ENCODE data around the gene WDR88.

Gene WDR88

DNA sequence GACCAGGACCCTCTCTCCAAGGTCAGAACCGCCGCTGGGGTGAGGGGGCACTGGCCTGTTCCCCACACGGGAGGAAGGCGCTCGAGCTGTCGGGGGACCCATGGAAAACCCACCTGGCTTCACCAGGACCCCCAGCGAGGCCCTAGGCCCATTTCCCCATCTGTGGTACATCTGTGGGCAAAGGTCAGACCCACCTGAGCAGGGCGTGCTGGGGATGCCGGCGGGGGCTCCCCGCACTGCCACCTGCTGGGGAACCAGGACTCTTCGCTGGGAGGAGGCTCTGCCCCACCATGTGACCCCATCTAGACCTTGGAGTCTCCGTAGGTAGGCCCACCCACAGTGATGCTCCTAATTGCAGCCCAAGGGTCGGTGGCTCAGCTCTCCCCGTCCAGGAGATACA is 511 bp downstream of the WDR88 start:
- DNase-seq (ENCODE audit: extremely low read depth, low read depth), result no peak
- TF ChIP-seq, protein P1, sequence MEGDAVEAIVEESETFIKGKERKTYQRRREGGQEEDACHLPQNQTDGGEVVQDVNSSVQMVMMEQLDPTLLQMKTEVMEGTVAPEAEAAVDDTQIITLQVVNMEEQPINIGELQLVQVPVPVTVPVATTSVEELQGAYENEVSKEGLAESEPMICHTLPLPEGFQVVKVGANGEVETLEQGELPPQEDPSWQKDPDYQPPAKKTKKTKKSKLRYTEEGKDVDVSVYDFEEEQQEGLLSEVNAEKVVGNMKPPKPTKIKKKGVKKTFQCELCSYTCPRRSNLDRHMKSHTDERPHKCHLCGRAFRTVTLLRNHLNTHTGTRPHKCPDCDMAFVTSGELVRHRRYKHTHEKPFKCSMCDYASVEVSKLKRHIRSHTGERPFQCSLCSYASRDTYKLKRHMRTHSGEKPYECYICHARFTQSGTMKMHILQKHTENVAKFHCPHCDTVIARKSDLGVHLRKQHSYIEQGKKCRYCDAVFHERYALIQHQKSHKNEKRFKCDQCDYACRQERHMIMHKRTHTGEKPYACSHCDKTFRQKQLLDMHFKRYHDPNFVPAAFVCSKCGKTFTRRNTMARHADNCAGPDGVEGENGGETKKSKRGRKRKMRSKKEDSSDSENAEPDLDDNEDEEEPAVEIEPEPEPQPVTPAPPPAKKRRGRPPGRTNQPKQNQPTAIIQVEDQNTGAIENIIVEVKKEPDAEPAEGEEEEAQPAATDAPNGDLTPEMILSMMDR (IDR thresholded peaks at IDR 0.05; ENCODE audit: low read depth, low read length), result no peak; the same call in 1 of the 2 replicates

DNA sequence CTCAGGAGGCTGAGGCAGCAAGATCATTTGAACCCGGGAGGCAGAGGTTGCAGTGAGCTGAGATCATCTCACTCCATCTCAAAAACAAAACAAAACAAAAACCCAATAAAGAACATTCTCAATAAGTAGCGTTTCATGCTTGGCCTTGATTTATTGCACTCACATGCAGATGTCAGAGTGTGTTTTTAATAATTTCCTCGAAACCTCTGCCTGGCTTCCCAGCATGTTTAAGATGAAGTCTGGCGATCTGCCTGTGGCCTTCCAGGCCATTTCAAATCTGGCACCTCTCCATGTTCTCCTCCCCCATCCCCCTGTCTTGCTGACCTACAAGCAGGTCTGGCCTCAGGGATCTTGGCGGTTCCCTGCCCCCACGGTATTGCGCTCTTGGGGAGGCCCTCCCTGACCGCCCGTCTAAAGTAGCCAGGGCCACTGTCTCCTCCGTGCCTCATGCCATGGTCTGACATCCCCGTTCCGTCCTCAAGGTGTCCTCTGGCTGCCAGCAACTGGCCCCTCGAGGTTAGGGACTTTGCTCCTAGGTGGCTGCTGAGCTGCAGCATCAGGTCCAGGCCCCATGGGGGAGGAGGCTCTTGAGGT is 1.6 kb downstream of the WDR88 start:
- TF ChIP-seq, protein P1 (IDR thresholded peaks at IDR 0.05; ENCODE audit: low read depth, low read length), result no peak
- DNase-seq (ENCODE audit: extremely low read depth, low read depth), result no peak

DNA sequence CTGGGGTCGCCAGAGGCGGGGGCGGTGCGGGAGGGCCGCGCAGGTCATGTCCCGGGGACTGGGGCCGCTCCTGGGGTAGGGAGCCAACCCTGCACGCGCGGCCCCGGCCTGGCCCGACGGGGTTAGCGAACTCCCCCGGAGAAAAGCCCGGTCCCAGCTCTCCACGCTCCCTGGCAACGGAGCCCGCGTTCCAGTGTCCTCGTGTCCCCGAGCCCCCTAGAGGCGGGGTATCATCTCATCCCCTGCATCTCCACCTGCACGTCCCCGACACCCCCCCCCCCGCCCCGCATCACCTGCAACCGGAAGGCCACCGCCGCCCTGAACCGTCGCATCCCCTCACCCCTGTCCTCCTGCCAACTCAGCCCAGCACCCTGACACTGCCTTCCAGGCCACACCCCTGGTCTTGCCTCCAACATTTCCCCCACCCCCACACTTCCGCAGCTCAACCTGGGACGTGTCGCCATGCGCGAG is 2.7 kb downstream of the WDR88 start:
- TF ChIP-seq, protein P1 (IDR thresholded peaks at IDR 0.05; ENCODE audit: low read depth, low read length), result no peak
- DNase-seq (ENCODE audit: extremely low read depth, low read depth), result no peak

DNA sequence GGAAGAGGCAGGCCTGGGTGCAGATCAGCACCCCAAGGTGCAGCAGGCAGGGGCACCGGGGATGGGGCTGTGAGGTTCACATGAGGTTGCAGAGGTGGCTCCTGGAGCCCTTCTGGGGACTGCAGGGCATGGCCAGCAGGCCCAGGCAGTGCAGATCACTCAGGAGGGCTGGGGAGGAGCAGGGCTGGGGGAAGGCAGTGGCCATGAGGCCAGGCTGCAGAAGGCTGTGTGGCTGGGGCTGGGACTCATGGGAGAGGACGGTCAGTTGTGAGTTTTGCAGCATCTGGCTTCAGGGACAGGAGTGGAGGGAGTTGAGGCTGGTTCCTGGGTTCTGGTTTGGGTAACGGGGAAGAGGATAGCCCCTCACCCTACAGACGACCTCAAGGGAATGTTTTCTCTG is 7.3 kb downstream of the WDR88 start:
- DNase-seq (ENCODE audit: extremely low read depth, low read depth), result no peak
- TF ChIP-seq, protein P1 (IDR thresholded peaks at IDR 0.05; ENCODE audit: low read depth, low read length), result no peak

DNA sequence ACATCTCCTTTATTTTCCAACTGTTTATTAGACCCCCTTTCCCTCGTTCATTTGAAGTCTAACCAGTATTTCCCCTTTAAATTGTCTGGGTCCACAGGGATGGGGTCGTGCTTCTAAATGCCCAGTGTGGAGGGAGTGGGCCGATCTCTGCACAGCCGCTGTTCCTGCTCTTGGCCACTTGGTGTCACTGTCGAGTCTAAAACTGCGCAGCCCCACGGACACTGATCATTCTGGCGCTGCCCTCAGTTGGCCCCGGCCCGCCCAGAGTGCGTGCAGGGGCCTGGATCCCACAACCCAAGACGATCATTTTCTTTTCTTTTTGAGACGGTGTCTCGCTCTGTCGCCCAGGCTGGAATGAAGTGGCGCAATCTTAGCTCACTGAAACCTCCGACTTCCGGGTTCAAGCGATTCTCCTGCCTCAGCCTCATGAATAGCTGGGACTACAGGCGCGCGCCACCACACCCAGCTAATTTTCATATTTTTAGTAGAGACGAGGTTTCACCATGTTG is 12.0 kb downstream of the WDR88 start:
- TF ChIP-seq, protein P1 (IDR thresholded peaks at IDR 0.05; ENCODE audit: low read depth, low read length), result peak; percentile 97
- DNase-seq (ENCODE audit: extremely low read depth, low read depth), result no peak

DNA sequence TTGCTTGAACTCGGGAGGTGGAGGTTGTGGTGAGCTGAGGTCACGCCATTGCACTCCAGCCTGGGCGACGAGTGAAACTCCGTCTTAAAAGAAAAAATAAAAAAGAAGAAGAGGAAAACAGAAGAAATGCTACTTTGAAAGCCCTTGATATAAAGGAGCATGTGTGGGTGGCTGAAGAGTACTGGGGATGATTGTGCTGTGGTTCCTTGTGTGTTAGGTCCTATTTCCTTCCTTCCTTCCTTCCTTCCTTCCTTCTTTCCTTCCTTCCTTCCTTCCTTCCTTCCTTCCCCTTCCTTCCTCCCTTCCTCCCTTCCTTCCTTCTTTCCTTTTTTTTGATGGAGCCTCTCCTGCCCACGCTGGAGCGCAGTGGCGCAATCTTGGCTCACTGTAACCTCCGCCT is 14.3 kb downstream of the WDR88 start:
- TF ChIP-seq, protein P1 (IDR thresholded peaks at IDR 0.05; ENCODE audit: low read depth, low read length), result no peak
- DNase-seq (ENCODE audit: extremely low read depth, low read depth), result no peak

DNA sequence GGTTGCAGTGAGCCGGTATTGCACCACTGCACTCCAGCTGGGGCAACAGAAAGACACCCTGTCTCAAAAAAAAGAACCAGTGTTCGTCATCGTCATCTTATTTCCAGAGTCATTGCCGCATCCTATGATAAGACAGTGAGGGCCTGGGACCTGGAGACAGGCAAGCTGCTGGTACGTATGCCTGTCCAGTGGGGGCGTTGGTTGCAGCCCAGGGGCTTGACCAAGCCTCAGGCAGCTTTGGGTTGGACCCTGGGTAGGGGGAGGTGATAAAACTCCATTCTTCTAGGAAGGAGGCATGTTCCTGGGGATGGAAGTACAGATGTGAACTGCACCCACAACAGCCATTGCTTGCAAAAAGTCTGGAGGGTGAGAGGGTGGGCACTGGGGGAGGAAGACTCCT is 15.6 kb downstream of the WDR88 start:
- TF ChIP-seq, protein P1 (IDR thresholded peaks at IDR 0.05; ENCODE audit: low read depth, low read length), result no peak
- DNase-seq (ENCODE audit: extremely low read depth, low read depth), result no peak
